ENCODE data around the gene NR2F2. TPM values are rescaled to one million over a fixed set of nuclear protein-coding genes. Genes with fewer than 3 reads are reported as not detected.
A peak's percentile ranks its signal among the peaks of the same experiment; 100 is the strongest.

The NR2F2 gene
- total RNA-seq, 1 donor from 2014 or later = 135 TPM

- Mint-ChIP-seq H3K36me3 (no peaks in the 10 kb centered on the region), H3K4me1 (ENCODE audit: unreplicated experiment) (peaks cover 42% of the 10 kb centered on the region), H3K27me3 (peaks cover 31% of the 10 kb centered on the region), H3K27ac (peak overlapping the region; percentile 90), H3K4me3 (peak overlapping the region; percentile 82), H3K9me3 (no peaks in the 10 kb centered on the region)
- DNase-seq (ENCODE audit: extremely low spot score, unreplicated experiment) = no peak
- no peak for TF ChIP-seq CTCF (conservative IDR thresholded peaks at IDR 0.05)
These were observed 13.4 kb upstream of the NR2F2 start for GRCh38 chr15:96316953-96317629.

GRCh38 chr15:96320107-96320506 is 10.4 kb upstream of the NR2F2 start:
- Mint-ChIP-seq H3K9me3 (no peaks in the 10 kb centered on the region), H3K4me3 (peak overlapping the region; percentile 88), H3K27me3 (peaks cover 44% of the 10 kb centered on the region), H3K4me1 (ENCODE audit: unreplicated experiment) (peaks cover 49% of the 10 kb centered on the region), H3K27ac (peak overlapping the region; percentile 96), H3K36me3 (no peaks in the 10 kb centered on the region)
- no peak for TF ChIP-seq CTCF (conservative IDR thresholded peaks at IDR 0.05)
- DNase-seq (ENCODE audit: extremely low spot score, unreplicated experiment) = no peak

GRCh38 chr15:96320703-96321638 is 9.5 kb upstream of the NR2F2 start:
- Mint-ChIP-seq H3K9me3 (no peaks in the 10 kb centered on the region), H3K4me1 (ENCODE audit: unreplicated experiment) (peaks cover 48% of the 10 kb centered on the region), H3K4me3 (peak overlapping the region; percentile 85), H3K36me3 (no peaks in the 10 kb centered on the region), H3K27ac (peak overlapping the region; percentile 96), H3K27me3 (peaks cover 48% of the 10 kb centered on the region)
- no peak for DNase-seq (ENCODE audit: extremely low spot score, unreplicated experiment)
- TF ChIP-seq CTCF (conservative IDR thresholded peaks at IDR 0.05) = no peak

- Mint-ChIP-seq H3K27ac (peak overlapping the region; percentile 96), H3K36me3 (no peaks in the 10 kb centered on the region), H3K4me1 (ENCODE audit: unreplicated experiment) (peaks cover 46% of the 10 kb centered on the region), H3K4me3 (peak overlapping the region; percentile 91), H3K9me3 (no peaks in the 10 kb centered on the region), H3K27me3 (peaks cover 51% of the 10 kb centered on the region)
- TF ChIP-seq CTCF (conservative IDR thresholded peaks at IDR 0.05) = no peak
- no peak for DNase-seq (ENCODE audit: extremely low spot score, unreplicated experiment)
These were observed 8.6 kb upstream of the NR2F2 start for GRCh38 chr15:96321639-96322535.
